Small intestine (tissue), 7 donors: Measurements from ENCODE around the gene ZNF629. TPM values are rescaled to one million over a fixed set of nuclear protein-coding genes. Genes with fewer than 3 reads are reported as not detected.

Experiments
- DNase-seq, 2 donors: peaks; one replicate each; pipeline versions ENCODE4 v3.0.0 to v3.0.0-alpha.2; 2013
- FAIRE-seq: peaks from 2 replicates; lab custom pipeline; 2012; peaks lifted over from hg19 to GRCh38; lab: Jason Lieb, UNC
- H3K27ac ChIP-seq, 3 donors: one replicate each; pipeline ENCODE4 v1.5.1; 2013; ENCODE audit warnings: low read length in 2 of 3, mild to moderate bottlenecking in 2 of 3, control low read depth in 1 of 3, inconsistent platforms in 1 of 3, low read depth in 1 of 3, moderate library complexity in 1 of 3
- H3K27me3 ChIP-seq, 3 donors: one replicate each; pipeline ENCODE4 v1.6.1; 2013; ENCODE audit warnings: low read length in 3 of 3, inconsistent platforms in 1 of 3; ENCODE audit not compliant: control insufficient read depth in 3 of 3, insufficient read depth in 3 of 3
- H3K36me3 ChIP-seq, 3 donors: one replicate each; pipeline ENCODE4 v1.6.1; 2013; ENCODE audit warnings: low read length in 3 of 3, inconsistent platforms in 1 of 3, low read depth in 1 of 3, mild to moderate bottlenecking in 1 of 3, moderate library complexity in 1 of 3; ENCODE audit not compliant: control insufficient read depth in 3 of 3, insufficient read depth in 2 of 3
- H3K4me1 ChIP-seq, 3 donors: one replicate each; pipeline ENCODE4 v1.6.1; 2013; ENCODE audit warnings: low read length in 2 of 3, inconsistent platforms in 1 of 3, low read depth in 1 of 3, mild to moderate bottlenecking in 1 of 3, moderate library complexity in 1 of 3; ENCODE audit not compliant: control insufficient read depth in 3 of 3, insufficient read depth in 2 of 3
- H3K4me3 ChIP-seq, 3 donors: one replicate each; pipeline ENCODE4 v1.5.1; 2013; ENCODE audit warnings: low read length in 3 of 3, control low read depth in 1 of 3, inconsistent platforms in 1 of 3, low read depth in 1 of 3, mild to moderate bottlenecking in 1 of 3, moderate library complexity in 1 of 3
- H3K9me3 ChIP-seq, 2 donors: one replicate each; pipeline ENCODE4 v1.6.1; 2013; ENCODE audit warnings: low read depth in 1 of 2, low read length in 1 of 2; ENCODE audit not compliant: control insufficient read depth in 2 of 2, insufficient read depth in 1 of 2
- WGBS, 3 donors: extraction: QIAGEN DNeasy Blood & Tissue Kit; methylation state at CpG; one replicate each; pipeline ENCODE4 v1.1.7; 2013; 5-methylcytosine and 5-hydroxymethylcytosine counted together
- polyA plus RNA-seq, 4 donors: library from polyadenylated mRNA; stranded (reverse) in 3 of 4; unstranded in 1 of 4; fragments of 200-250 nt in 3 of 4; fragments of 120-200 nt in 1 of 4; gene quantifications; one replicate each; pipeline versions ENCODE4 v1.2.1 to v1.2.3, GENCODE V29; 2013
- donor health status: healthy with polysubstance abuse.
- donor health status: control.
- donor health status: control.
- donor health status: Bipolar disorder and iron deficiency.
- donor health status: healthy.

ZNF629 gene
- polyA plus RNA-seq, 4 donors = 3.4 to 17.5 (median 5.8) TPM

- DNase-seq = no peak
- no peak for FAIRE-seq
Measured at GRCh38 chr16:30783280-30784109, 3.5 kb downstream of the ZNF629 start.

GRCh38 chr16:30782486-30783279, 4.3 kb downstream of the ZNF629 start:
- Histone ChIP-seq H3K27me3 (no peaks in the 10 kb centered on the region), H3K27ac (no peak overlapping the region), H3K36me3 (peaks cover 5 to 77% (median 8%) of the 10 kb centered on the region in 3 donors), H3K4me1 (peaks cover 0 to 16% (median 2%) of the 10 kb centered on the region in 3 donors), H3K4me3 (no peak overlapping the region), H3K9me3 (no peaks in the 10 kb centered on the region)
- FAIRE-seq = no peak
- peak in 1 of 2 donors; percentile 1 for DNase-seq
- WGBS, 3 donors = 96 to 97% (median 96%) methylated on average over 61 to 63 of the region's 63 CpGs

More at GRCh38 chr16:30783280-30784109, 3.5 kb downstream of the ZNF629 start:
- peaks cover 0 to 24% (median 4%) of the 10 kb centered on the region in 3 donors for H3K4me1 ChIP-seq
- H3K9me3 ChIP-seq = no peaks in the 10 kb centered on the region
- no peak overlapping the region for H3K4me3 ChIP-seq
- H3K27ac ChIP-seq = no peak overlapping the region
- no peaks in the 10 kb centered on the region for H3K27me3 ChIP-seq
- 95 to 96% (median 95%) methylated on average over 56 to 57 of the region's 57 CpGs for WGBS, 3 donors
- H3K36me3 ChIP-seq = peaks cover 5 to 70% (median 8%) of the 10 kb centered on the region in 3 donors

- no peak for FAIRE-seq
- Histone ChIP-seq H3K27ac (no peak overlapping the region), H3K4me3 (no peak overlapping the region), H3K9me3 (no peaks in the 10 kb centered on the region), H3K36me3 (peaks cover 5 to 78% (median 8%) of the 10 kb centered on the region in 3 donors), H3K4me1 (peaks cover 0 to 15% (median 3%) of the 10 kb centered on the region in 3 donors), H3K27me3 (no peaks in the 10 kb centered on the region)
- WGBS, 3 donors = 80 to 88% (median 85%) methylated on average over 4 of the region's 4 CpGs
- DNase-seq = no peak
Measured at GRCh38 chr16:30780549-30780948, 6.5 kb downstream of the ZNF629 start.

- Histone ChIP-seq H3K4me3 (no peak overlapping the region), H3K27ac (no peak overlapping the region), H3K9me3 (no peaks in the 10 kb centered on the region), H3K36me3 (peaks cover 5 to 75% (median 8%) of the 10 kb centered on the region in 3 donors), H3K27me3 (no peaks in the 10 kb centered on the region), H3K4me1 (peaks cover 0 to 13% (median 3%) of the 10 kb centered on the region in 3 donors)
- 87 to 94% (median 92%) methylated on average over 3 of the region's 3 CpGs for WGBS, 3 donors
- DNase-seq (no peak), FAIRE-seq (no peak)
Measured at GRCh38 chr16:30780021-30780420, 7.0 kb downstream of the ZNF629 start.

GRCh38 chr16:30779596-30779995, 7.4 kb downstream of the ZNF629 start:
- no peaks in the 10 kb centered on the region for H3K9me3 ChIP-seq
- 87 to 92% (median 91%) methylated on average over 6 of the region's 6 CpGs for WGBS, 3 donors
- DNase-seq (no peak), FAIRE-seq (no peak)
- peaks cover 5 to 77% (median 8%) of the 10 kb centered on the region in 3 donors for H3K36me3 ChIP-seq
- no peak overlapping the region for H3K4me3 ChIP-seq
- H3K27ac ChIP-seq = no peak overlapping the region
- peaks cover 0 to 16% (median 5%) of the 10 kb centered on the region in 3 donors for H3K4me1 ChIP-seq
- no peaks in the 10 kb centered on the region for H3K27me3 ChIP-seq

- no peaks in the 10 kb centered on the region for H3K27me3 ChIP-seq
- H3K27ac ChIP-seq = no peak overlapping the region
- H3K4me3 ChIP-seq = no peak overlapping the region
- no peak for DNase-seq
- WGBS, 3 donors = 81 to 89% (median 84%) methylated on average over 14 of the region's 14 CpGs
- H3K9me3 ChIP-seq = no peaks in the 10 kb centered on the region
- FAIRE-seq = no peak
- peaks cover 5 to 77% (median 10%) of the 10 kb centered on the region in 3 donors for H3K36me3 ChIP-seq
- peaks cover 0 to 16% (median 5%) of the 10 kb centered on the region in 3 donors for H3K4me1 ChIP-seq
Measured at GRCh38 chr16:30778549-30779244, 8.3 kb downstream of the ZNF629 start.

GRCh38 chr16:30777591-30778297, 9.3 kb downstream of the ZNF629 start:
- Histone ChIP-seq H3K27ac (no peak overlapping the region), H3K27me3 (no peaks in the 10 kb centered on the region), H3K36me3 (peaks cover 5 to 77% (median 11%) of the 10 kb centered on the region in 3 donors), H3K4me1 (peaks cover 0 to 16% (median 5%) of the 10 kb centered on the region in 3 donors), H3K9me3 (no peaks in the 10 kb centered on the region), H3K4me3 (no peak overlapping the region)
- 77 to 85% (median 83%) methylated on average over 7 of the region's 7 CpGs for WGBS, 3 donors
- DNase-seq = no peak
- no peak for FAIRE-seq
